Measurements from ENCODE around the gene FABP1. TPM values are rescaled to one million over a fixed set of nuclear protein-coding genes. Genes with fewer than 3 reads are reported as not detected.

Gene FABP1
- total RNA-seq, 1 experiment from 2014 or later, result not detected

- intact Hi-C loops (cut with micrococcal nuclease; ENCODE audit: unreplicated experiment), result no loop called here
- CTCF ChIA-PET, result no interaction called here
- no peak for DNase-seq (ENCODE audit: low spot score)
- TF ChIP-seq EZH2 (IDR thresholded peaks at IDR 0.05; ENCODE audit: borderline replicate concordance, low read depth, low read length, poor library complexity, severe bottlenecking), result no peak
- TF ChIP-seq, protein P1, sequence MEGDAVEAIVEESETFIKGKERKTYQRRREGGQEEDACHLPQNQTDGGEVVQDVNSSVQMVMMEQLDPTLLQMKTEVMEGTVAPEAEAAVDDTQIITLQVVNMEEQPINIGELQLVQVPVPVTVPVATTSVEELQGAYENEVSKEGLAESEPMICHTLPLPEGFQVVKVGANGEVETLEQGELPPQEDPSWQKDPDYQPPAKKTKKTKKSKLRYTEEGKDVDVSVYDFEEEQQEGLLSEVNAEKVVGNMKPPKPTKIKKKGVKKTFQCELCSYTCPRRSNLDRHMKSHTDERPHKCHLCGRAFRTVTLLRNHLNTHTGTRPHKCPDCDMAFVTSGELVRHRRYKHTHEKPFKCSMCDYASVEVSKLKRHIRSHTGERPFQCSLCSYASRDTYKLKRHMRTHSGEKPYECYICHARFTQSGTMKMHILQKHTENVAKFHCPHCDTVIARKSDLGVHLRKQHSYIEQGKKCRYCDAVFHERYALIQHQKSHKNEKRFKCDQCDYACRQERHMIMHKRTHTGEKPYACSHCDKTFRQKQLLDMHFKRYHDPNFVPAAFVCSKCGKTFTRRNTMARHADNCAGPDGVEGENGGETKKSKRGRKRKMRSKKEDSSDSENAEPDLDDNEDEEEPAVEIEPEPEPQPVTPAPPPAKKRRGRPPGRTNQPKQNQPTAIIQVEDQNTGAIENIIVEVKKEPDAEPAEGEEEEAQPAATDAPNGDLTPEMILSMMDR (conservative IDR thresholded peaks at IDR 0.05; ENCODE audit: low read depth, low read length), result no peak
- Histone ChIP-seq H3K4me3 (ENCODE audit: low read depth, low read length, poor library complexity, severe bottlenecking) (no peak overlapping the region), H3K9me3 (ENCODE audit: low read depth, low read length, poor library complexity, severe bottlenecking) (no peaks in the 10 kb centered on the region), H3K36me3 (ENCODE audit: insufficient read depth, low read length, poor library complexity, severe bottlenecking) (no peaks in the 10 kb centered on the region), H3K27me3 (replicated peaks; ENCODE audit: insufficient read depth, low read depth, low read length, poor library complexity) (no peaks in the 10 kb centered on the region), H3K27ac (ENCODE audit: low read depth, low read length, poor library complexity, severe bottlenecking) (no peak overlapping the region), H3K4me1 (ENCODE audit: insufficient read depth, low read length, poor library complexity, severe bottlenecking) (no peaks in the 10 kb centered on the region)
- BruUV-seq (replicated peaks), result no TSS peak
- POLR2A ChIA-PET (ENCODE audit: low non-redundant PET), result no interaction called here
These were observed 47.3 kb downstream of the FABP1 start for GRCh38 chr2:88080545-88080944.

- intact Hi-C loops (cut with micrococcal nuclease; ENCODE audit: unreplicated experiment), result no loop called here
- Histone ChIP-seq H3K4me3 (ENCODE audit: low read depth, low read length, poor library complexity, severe bottlenecking) (no peak overlapping the region), H3K27me3 (replicated peaks; ENCODE audit: insufficient read depth, low read depth, low read length, poor library complexity) (no peaks in the 10 kb centered on the region), H3K27ac (ENCODE audit: low read depth, low read length, poor library complexity, severe bottlenecking) (no peak overlapping the region), H3K4me1 (ENCODE audit: insufficient read depth, low read length, poor library complexity, severe bottlenecking) (peaks cover 6% of the 10 kb centered on the region), H3K9me3 (ENCODE audit: low read depth, low read length, poor library complexity, severe bottlenecking) (no peaks in the 10 kb centered on the region), H3K36me3 (ENCODE audit: insufficient read depth, low read length, poor library complexity, severe bottlenecking) (no peaks in the 10 kb centered on the region)
- no peak for DNase-seq (ENCODE audit: low spot score)
- ChIA-PET CTCF (no interaction called here), POLR2A (ENCODE audit: low non-redundant PET) (no interaction called here)
- no TSS peak for BruUV-seq (replicated peaks)
- no peak for TF ChIP-seq EZH2 (IDR thresholded peaks at IDR 0.05; ENCODE audit: borderline replicate concordance, low read depth, low read length, poor library complexity, severe bottlenecking)
These were observed 49.2 kb downstream of the FABP1 start for GRCh38 chr2:88078643-88079172.

GRCh38 chr2:88077080-88077479, 50.8 kb downstream of the FABP1 start:
- intact Hi-C loops (cut with micrococcal nuclease; ENCODE audit: unreplicated experiment), result no loop called here
- POLR2A ChIA-PET (ENCODE audit: low non-redundant PET), result no interaction called here
- Histone ChIP-seq H3K4me3 (ENCODE audit: low read depth, low read length, poor library complexity, severe bottlenecking) (no peak overlapping the region), H3K4me1 (ENCODE audit: insufficient read depth, low read length, poor library complexity, severe bottlenecking) (peaks cover 6% of the 10 kb centered on the region), H3K27ac (ENCODE audit: low read depth, low read length, poor library complexity, severe bottlenecking) (no peak overlapping the region), H3K27me3 (replicated peaks; ENCODE audit: insufficient read depth, low read depth, low read length, poor library complexity) (no peaks in the 10 kb centered on the region), H3K9me3 (ENCODE audit: low read depth, low read length, poor library complexity, severe bottlenecking) (no peaks in the 10 kb centered on the region), H3K36me3 (ENCODE audit: insufficient read depth, low read length, poor library complexity, severe bottlenecking) (no peaks in the 10 kb centered on the region)
- CTCF ChIA-PET, result no interaction called here
- DNase-seq (ENCODE audit: low spot score), result no peak
- TF ChIP-seq EZH2 (IDR thresholded peaks at IDR 0.05; ENCODE audit: borderline replicate concordance, low read depth, low read length, poor library complexity, severe bottlenecking), result no peak
- TF ChIP-seq, protein P1 (conservative IDR thresholded peaks at IDR 0.05; ENCODE audit: low read depth, low read length), result no peak
- no TSS peak for BruUV-seq (replicated peaks)

- peak; percentile 44 for DNase-seq (ENCODE audit: low spot score)
- no peak overlapping the region for H3K27ac ChIP-seq (ENCODE audit: low read depth, low read length, poor library complexity, severe bottlenecking)
- no peak overlapping the region for H3K4me3 ChIP-seq (ENCODE audit: low read depth, low read length, poor library complexity, severe bottlenecking)
- intact Hi-C loops (cut with micrococcal nuclease; ENCODE audit: unreplicated experiment), result no loop called here
- ChIA-PET POLR2A (ENCODE audit: low non-redundant PET) (no interaction called here), CTCF (no interaction called here)
- H3K9me3 ChIP-seq (ENCODE audit: low read depth, low read length, poor library complexity, severe bottlenecking), result no peaks in the 10 kb centered on the region
- H3K27me3 ChIP-seq (replicated peaks; ENCODE audit: insufficient read depth, low read depth, low read length, poor library complexity), result no peaks in the 10 kb centered on the region
- TF ChIP-seq, protein P1 (conservative IDR thresholded peaks at IDR 0.05; ENCODE audit: low read depth, low read length), result no peak
- TF ChIP-seq EZH2 (IDR thresholded peaks at IDR 0.05; ENCODE audit: borderline replicate concordance, low read depth, low read length, poor library complexity, severe bottlenecking), result no peak
- peaks cover 6% of the 10 kb centered on the region for H3K4me1 ChIP-seq (ENCODE audit: insufficient read depth, low read length, poor library complexity, severe bottlenecking)
- BruUV-seq (replicated peaks), result no TSS peak
- H3K36me3 ChIP-seq (ENCODE audit: insufficient read depth, low read length, poor library complexity, severe bottlenecking), result no peaks in the 10 kb centered on the region
These were observed 53.0 kb downstream of the FABP1 start for GRCh38 chr2:88074854-88075292.
